Activated CD4-positive, CD25-positive, alpha-beta regulatory T cell treated with anti-CD3 and anti-CD28 coated beads, Interleukin-2, amount 50 U/mL, for 16 hours (primary cell): ENCODE measurements around the gene FHIP1A.

Experiments used
- DNase-seq: peaks from one replicate; pipeline ENCODE4 v3.0.0-alpha.2; 2020; ENCODE audit warnings: low read depth, low spot score

The FHIP1A gene

GRCh38 chr4:151455212-151455611, 46.2 kb downstream of the FHIP1A start:
- DNase-seq = no peak

GRCh38 chr4:151458148-151458547, 49.2 kb downstream of the FHIP1A start:
- DNase-seq = no peak
